ENCODE measurements around the gene TRIM71. TPM values are rescaled to one million over a fixed set of nuclear protein-coding genes. Genes with fewer than 3 reads are reported as not detected.

The TRIM71 gene
- total RNA-seq, 1 experiment from 2014 or later, result 274 TPM

DNA sequence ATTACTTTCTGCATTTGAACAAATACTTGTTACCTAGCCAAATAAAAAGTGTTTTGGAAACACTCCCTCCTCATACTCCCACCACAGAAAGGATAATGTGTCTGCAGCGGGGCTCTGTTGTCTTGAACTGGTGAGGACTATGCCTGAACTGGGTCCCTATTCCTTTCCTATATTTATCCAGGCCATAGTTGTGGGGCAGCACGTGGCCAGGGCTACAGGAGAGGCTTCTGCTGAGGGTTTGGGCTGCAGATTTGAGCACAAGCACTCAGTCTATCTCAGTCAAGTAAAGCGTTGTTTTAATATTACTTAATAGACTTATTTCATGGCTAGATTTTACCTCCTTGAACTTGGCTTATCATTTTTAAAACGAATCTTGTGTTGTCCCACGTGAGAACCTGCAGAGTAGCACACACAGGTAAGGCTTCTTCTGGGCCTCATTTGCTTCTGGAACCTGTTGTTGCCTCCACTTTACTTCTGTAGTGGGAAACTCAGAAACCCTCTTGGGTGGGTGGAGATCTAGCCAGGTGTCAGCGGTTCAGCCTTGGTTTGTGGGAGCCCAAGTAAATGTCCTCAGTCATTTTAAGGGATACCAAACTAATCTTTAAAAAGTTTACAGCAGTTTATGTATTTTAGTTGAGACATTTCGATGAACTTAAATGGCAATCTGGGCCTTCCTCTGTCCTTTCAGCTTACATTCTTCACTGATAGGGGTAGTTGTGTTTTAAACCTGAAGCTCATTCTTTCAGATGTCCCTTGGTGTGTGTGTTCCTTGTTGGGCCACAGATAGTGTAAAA, 51.1 kb downstream of the TRIM71 start (continued):
- TF ChIP-seq, protein P1, sequence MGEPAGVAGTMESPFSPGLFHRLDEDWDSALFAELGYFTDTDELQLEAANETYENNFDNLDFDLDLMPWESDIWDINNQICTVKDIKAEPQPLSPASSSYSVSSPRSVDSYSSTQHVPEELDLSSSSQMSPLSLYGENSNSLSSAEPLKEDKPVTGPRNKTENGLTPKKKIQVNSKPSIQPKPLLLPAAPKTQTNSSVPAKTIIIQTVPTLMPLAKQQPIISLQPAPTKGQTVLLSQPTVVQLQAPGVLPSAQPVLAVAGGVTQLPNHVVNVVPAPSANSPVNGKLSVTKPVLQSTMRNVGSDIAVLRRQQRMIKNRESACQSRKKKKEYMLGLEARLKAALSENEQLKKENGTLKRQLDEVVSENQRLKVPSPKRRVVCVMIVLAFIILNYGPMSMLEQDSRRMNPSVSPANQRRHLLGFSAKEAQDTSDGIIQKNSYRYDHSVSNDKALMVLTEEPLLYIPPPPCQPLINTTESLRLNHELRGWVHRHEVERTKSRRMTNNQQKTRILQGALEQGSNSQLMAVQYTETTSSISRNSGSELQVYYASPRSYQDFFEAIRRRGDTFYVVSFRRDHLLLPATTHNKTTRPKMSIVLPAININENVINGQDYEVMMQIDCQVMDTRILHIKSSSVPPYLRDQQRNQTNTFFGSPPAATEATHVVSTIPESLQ (CRISPR knock-in tag; IDR thresholded peaks at IDR 0.05), result no peak

DNA sequence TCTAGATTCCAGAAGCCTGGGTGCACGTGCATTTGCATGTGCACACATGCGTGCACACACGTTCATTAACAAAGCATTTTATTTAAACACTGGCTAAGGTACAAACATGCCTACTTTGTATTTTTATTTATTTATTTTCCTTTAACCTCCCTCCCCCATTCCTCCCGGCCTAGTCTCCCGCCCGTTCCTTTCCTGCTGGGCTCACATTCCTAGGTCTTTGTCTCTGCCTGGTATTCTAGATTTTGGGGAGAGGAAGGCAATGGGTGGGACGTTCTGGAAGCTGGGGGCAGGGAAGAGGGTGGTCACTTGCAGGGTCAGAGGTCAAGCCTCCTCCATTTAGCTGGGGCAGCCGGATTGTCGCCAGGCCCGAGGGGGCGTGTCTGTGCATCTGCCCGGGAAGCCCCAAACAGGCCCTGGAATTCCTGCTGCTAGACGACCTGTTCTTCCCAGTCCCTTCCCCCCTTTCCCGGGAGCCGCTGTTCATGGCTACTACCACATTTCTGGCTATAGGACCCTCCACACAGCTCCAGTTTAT, 51.8 kb downstream of the TRIM71 start:
- Mint-ChIP-seq H3K4me3 (peak overlapping the region; percentile 62), H3K27me3 (ENCODE audit: low read depth) (no peaks in the 10 kb centered on the region), H3K27ac (peak overlapping the region; percentile 100), H3K36me3 (peaks cover 12% of the 10 kb centered on the region), H3K9me3 (no peaks in the 10 kb centered on the region), H3K4me1 (peaks cover 95% of the 10 kb centered on the region)
- CTCF ChIA-PET, result interaction anchor here (0.6 to 1.8 kb wide), 9 partner anchors 9 to 69 kb away, joined by 3 to 11 read pairs (median 3); no protein-coding TSS in a partner anchor
- POLR2A ChIA-PET, result interaction anchor here (0.6 to 2.2 kb wide), 16 partner anchors 9 to 89 kb away, joined by 3 to 13 read pairs (median 6); no protein-coding TSS in a partner anchor
- DNase-seq (ENCODE audit: low spot score) (peak; percentile 96), ATAC-seq (peak; percentile 82)
- TF ChIP-seq ZBTB21 (CRISPR knock-in tag; IDR thresholded peaks at IDR 0.05; ENCODE audit: borderline replicate concordance) (peak; percentile 84), RELA (CRISPR knock-in tag; IDR thresholded peaks at IDR 0.05; ENCODE audit: borderline replicate concordance) (no peak), TEAD4 (CRISPR knock-in tag; IDR thresholded peaks at IDR 0.05) (peak; percentile 85), TEAD1 (CRISPR knock-in tag; IDR thresholded peaks at IDR 0.05) (peak; percentile 98; the same call in 1 of the 2 replicates), NR3C1 (CRISPR knock-in tag; conservative IDR thresholded peaks at IDR 0.05; ENCODE audit: low read depth) (no peak), CREM (CRISPR knock-in tag; IDR thresholded peaks at IDR 0.05) (peak; percentile 50; the same call in 1 of the 2 replicates), HMGA2 (CRISPR knock-in tag; IDR thresholded peaks at IDR 0.05) (no peak), KAT7 (CRISPR knock-in tag; IDR thresholded peaks at IDR 0.05; ENCODE audit: borderline replicate concordance) (no peak), TP53 (CRISPR knock-in tag; IDR thresholded peaks at IDR 0.05) (no peak), NR1H2 (CRISPR knock-in tag; IDR thresholded peaks at IDR 0.05) (no peak), SOX15 (CRISPR knock-in tag; IDR thresholded peaks at IDR 0.05) (no peak)
- TF ChIP-seq, protein P2, sequence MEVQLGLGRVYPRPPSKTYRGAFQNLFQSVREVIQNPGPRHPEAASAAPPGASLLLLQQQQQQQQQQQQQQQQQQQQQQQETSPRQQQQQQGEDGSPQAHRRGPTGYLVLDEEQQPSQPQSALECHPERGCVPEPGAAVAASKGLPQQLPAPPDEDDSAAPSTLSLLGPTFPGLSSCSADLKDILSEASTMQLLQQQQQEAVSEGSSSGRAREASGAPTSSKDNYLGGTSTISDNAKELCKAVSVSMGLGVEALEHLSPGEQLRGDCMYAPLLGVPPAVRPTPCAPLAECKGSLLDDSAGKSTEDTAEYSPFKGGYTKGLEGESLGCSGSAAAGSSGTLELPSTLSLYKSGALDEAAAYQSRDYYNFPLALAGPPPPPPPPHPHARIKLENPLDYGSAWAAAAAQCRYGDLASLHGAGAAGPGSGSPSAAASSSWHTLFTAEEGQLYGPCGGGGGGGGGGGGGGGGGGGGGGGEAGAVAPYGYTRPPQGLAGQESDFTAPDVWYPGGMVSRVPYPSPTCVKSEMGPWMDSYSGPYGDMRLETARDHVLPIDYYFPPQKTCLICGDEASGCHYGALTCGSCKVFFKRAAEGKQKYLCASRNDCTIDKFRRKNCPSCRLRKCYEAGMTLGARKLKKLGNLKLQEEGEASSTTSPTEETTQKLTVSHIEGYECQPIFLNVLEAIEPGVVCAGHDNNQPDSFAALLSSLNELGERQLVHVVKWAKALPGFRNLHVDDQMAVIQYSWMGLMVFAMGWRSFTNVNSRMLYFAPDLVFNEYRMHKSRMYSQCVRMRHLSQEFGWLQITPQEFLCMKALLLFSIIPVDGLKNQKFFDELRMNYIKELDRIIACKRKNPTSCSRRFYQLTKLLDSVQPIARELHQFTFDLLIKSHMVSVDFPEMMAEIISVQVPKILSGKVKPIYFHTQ (CRISPR knock-in tag; IDR thresholded peaks at IDR 0.05), result no peak
- TF ChIP-seq, protein P3, sequence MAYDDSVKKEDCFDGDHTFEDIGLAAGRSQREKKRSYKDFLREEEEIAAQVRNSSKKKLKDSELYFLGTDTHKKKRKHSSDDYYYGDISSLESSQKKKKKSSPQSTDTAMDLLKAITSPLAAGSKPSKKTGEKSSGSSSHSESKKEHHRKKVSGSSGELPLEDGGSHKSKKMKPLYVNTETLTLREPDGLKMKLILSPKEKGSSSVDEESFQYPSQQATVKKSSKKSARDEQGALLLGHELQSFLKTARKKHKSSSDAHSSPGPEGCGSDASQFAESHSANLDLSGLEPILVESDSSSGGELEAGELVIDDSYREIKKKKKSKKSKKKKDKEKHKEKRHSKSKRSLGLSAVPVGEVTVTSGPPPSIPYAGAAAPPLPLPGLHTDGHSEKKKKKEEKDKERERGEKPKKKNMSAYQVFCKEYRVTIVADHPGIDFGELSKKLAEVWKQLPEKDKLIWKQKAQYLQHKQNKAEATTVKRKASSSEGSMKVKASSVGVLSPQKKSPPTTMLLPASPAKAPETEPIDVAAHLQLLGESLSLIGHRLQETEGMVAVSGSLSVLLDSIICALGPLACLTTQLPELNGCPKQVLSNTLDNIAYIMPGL (CRISPR knock-in tag; IDR thresholded peaks at IDR 0.05), result no peak
- TF ChIP-seq, protein P4, sequence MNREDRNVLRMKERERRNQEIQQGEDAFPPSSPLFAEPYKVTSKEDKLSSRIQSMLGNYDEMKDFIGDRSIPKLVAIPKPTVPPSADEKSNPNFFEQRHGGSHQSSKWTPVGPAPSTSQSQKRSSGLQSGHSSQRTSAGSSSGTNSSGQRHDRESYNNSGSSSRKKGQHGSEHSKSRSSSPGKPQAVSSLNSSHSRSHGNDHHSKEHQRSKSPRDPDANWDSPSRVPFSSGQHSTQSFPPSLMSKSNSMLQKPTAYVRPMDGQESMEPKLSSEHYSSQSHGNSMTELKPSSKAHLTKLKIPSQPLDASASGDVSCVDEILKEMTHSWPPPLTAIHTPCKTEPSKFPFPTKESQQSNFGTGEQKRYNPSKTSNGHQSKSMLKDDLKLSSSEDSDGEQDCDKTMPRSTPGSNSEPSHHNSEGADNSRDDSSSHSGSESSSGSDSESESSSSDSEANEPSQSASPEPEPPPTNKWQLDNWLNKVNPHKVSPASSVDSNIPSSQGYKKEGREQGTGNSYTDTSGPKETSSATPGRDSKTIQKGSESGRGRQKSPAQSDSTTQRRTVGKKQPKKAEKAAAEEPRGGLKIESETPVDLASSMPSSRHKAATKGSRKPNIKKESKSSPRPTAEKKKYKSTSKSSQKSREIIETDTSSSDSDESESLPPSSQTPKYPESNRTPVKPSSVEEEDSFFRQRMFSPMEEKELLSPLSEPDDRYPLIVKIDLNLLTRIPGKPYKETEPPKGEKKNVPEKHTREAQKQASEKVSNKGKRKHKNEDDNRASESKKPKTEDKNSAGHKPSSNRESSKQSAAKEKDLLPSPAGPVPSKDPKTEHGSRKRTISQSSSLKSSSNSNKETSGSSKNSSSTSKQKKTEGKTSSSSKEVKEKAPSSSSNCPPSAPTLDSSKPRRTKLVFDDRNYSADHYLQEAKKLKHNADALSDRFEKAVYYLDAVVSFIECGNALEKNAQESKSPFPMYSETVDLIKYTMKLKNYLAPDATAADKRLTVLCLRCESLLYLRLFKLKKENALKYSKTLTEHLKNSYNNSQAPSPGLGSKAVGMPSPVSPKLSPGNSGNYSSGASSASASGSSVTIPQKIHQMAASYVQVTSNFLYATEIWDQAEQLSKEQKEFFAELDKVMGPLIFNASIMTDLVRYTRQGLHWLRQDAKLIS (CRISPR knock-in tag; IDR thresholded peaks at IDR 0.05; ENCODE audit: borderline replicate concordance), result peak; percentile 89; the same call in 1 of the 2 replicates
- TF ChIP-seq, protein P5, sequence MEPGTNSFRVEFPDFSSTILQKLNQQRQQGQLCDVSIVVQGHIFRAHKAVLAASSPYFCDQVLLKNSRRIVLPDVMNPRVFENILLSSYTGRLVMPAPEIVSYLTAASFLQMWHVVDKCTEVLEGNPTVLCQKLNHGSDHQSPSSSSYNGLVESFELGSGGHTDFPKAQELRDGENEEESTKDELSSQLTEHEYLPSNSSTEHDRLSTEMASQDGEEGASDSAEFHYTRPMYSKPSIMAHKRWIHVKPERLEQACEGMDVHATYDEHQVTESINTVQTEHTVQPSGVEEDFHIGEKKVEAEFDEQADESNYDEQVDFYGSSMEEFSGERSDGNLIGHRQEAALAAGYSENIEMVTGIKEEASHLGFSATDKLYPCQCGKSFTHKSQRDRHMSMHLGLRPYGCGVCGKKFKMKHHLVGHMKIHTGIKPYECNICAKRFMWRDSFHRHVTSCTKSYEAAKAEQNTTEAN (CRISPR knock-in tag; IDR thresholded peaks at IDR 0.05), result peak; percentile 37; the same call in 1 of the 2 replicates
- TF ChIP-seq, protein P6, sequence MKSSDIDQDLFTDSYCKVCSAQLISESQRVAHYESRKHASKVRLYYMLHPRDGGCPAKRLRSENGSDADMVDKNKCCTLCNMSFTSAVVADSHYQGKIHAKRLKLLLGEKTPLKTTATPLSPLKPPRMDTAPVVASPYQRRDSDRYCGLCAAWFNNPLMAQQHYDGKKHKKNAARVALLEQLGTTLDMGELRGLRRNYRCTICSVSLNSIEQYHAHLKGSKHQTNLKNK (CRISPR knock-in tag; IDR thresholded peaks at IDR 0.05), result no peak
- TF ChIP-seq, protein P7, sequence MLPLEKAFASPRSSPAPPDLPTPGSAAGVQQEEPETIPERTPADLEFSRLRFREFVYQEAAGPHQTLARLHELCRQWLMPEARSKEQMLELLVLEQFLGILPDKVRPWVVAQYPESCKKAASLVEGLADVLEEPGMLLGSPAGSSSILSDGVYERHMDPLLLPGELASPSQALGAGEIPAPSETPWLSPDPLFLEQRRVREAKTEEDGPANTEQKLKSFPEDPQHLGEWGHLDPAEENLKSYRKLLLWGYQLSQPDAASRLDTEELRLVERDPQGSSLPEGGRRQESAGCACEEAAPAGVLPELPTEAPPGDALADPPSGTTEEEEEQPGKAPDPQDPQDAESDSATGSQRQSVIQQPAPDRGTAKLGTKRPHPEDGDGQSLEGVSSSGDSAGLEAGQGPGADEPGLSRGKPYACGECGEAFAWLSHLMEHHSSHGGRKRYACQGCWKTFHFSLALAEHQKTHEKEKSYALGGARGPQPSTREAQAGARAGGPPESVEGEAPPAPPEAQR (CRISPR knock-in tag; IDR thresholded peaks at IDR 0.05), result no peak
- TF ChIP-seq, protein P8, sequence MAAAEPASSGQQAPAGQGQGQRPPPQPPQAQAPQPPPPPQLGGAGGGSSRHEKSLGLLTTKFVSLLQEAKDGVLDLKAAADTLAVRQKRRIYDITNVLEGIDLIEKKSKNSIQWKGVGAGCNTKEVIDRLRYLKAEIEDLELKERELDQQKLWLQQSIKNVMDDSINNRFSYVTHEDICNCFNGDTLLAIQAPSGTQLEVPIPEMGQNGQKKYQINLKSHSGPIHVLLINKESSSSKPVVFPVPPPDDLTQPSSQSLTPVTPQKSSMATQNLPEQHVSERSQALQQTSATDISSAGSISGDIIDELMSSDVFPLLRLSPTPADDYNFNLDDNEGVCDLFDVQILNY (CRISPR knock-in tag; IDR thresholded peaks at IDR 0.05), result peak; percentile 84; the same call in 1 of the 2 replicates
